Calu3 (cell line): ENCODE measurements around the gene TMEM236. TPM values are rescaled to one million over a fixed set of nuclear protein-coding genes. Genes with fewer than 3 reads are reported as not detected.

Experiments used
- BruUV-seq: library from RNA; stranded (reverse); fragments of 400-500 nt; replicated peaks from 2 replicates; lab custom pipeline; 2021; lab: Mats Ljungman, UMichigan
- CTCF ChIA-PET: fragments of 300-600 bp; sonication (Branson Sonifier 250); formaldehyde crosslinking; loops from one replicate; lab custom pipeline; 2022; ENCODE audit warnings: antibody characterized with exemption; lab: Charles Lee
- DNase-seq: peaks from one replicate; pipeline ENCODE4 v3.0.0; 2022
- H3K27ac Mint-ChIP-seq: one replicate; pipeline ENCODE4 v1.8.0; 2022; ENCODE audit warnings: mixed read lengths; ENCODE audit not compliant: unreplicated experiment
- H3K27me3 Mint-ChIP-seq: one replicate; pipeline ENCODE4 v1.8.0; 2022; ENCODE audit warnings: mixed read lengths; ENCODE audit not compliant: unreplicated experiment
- H3K36me3 Mint-ChIP-seq: one replicate; pipeline ENCODE4 v1.8.0; 2022; ENCODE audit warnings: mild to moderate bottlenecking, moderate library complexity, mixed read lengths; ENCODE audit not compliant: insufficient read depth, unreplicated experiment
- H3K4me1 Mint-ChIP-seq: one replicate; pipeline ENCODE4 v1.8.0; 2022; ENCODE audit warnings: mild to moderate bottlenecking, low read depth, mixed read lengths; ENCODE audit not compliant: unreplicated experiment
- H3K4me3 Mint-ChIP-seq: one replicate; pipeline ENCODE4 v1.8.0; 2022; ENCODE audit warnings: mild to moderate bottlenecking, low read depth, moderate library complexity, mixed read lengths; ENCODE audit not compliant: unreplicated experiment
- H3K9me3 Mint-ChIP-seq: one replicate; pipeline ENCODE4 v1.8.0; 2022; ENCODE audit warnings: low read depth, mixed read lengths; ENCODE audit not compliant: unreplicated experiment
- intact Hi-C: fragments of 100-400 bp; cut with micrococcal nuclease; formaldehyde crosslinking; loops from one replicate; pipeline ENCODE4 v1.10.0; 2022; ENCODE audit not compliant: unreplicated experiment
- total RNA-seq: library from RNA; stranded (reverse); gene quantifications from 2 replicates; pipeline ENCODE4 v1.2.3, GENCODE V29; 2022
- TF ChIP-seq, protein P1 (sequence below): fragments of 200-600 bp; IDR thresholded peaks from one replicate; pipeline ENCODE4 v1.8.0; 2022; ENCODE audit warnings: antibody characterized with exemption; ENCODE audit not compliant: unreplicated experiment

TMEM236 gene
- total RNA-seq, 1 experiment from 2014 or later = 0.38 TPM

DNA sequence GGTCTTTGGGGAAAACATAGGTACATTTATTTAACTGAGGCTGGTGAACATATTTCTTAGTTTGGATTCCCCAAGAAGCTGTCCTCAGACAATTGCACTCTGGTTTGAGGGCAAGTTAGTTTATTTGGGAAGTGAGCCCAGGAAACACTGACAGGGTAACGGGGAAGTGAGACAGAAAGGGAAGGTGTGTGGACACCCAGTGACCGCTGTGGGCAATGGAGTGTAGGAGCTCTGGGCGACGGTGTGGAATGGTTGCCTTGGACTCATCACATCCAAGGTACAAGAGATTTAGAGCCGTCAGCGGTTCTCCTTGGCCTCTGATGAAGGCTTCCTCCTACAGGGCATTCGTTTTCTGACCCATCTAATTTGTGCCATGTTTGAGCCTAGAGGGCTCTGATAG is 64.2 kb downstream of the TMEM236 start:
- BruUV-seq = no TSS peak
- Mint-ChIP-seq H3K4me3 (no peak overlapping the region), H3K27me3 (peaks cover 15% of the 10 kb centered on the region), H3K27ac (no peak overlapping the region), H3K9me3 (no peaks in the 10 kb centered on the region), H3K36me3 (no peaks in the 10 kb centered on the region), H3K4me1 (no peaks in the 10 kb centered on the region)
- TF ChIP-seq, protein P1, sequence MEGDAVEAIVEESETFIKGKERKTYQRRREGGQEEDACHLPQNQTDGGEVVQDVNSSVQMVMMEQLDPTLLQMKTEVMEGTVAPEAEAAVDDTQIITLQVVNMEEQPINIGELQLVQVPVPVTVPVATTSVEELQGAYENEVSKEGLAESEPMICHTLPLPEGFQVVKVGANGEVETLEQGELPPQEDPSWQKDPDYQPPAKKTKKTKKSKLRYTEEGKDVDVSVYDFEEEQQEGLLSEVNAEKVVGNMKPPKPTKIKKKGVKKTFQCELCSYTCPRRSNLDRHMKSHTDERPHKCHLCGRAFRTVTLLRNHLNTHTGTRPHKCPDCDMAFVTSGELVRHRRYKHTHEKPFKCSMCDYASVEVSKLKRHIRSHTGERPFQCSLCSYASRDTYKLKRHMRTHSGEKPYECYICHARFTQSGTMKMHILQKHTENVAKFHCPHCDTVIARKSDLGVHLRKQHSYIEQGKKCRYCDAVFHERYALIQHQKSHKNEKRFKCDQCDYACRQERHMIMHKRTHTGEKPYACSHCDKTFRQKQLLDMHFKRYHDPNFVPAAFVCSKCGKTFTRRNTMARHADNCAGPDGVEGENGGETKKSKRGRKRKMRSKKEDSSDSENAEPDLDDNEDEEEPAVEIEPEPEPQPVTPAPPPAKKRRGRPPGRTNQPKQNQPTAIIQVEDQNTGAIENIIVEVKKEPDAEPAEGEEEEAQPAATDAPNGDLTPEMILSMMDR = no peak
- intact Hi-C loops = no loop called here
- DNase-seq = no peak
- CTCF ChIA-PET = no interaction called here

DNA sequence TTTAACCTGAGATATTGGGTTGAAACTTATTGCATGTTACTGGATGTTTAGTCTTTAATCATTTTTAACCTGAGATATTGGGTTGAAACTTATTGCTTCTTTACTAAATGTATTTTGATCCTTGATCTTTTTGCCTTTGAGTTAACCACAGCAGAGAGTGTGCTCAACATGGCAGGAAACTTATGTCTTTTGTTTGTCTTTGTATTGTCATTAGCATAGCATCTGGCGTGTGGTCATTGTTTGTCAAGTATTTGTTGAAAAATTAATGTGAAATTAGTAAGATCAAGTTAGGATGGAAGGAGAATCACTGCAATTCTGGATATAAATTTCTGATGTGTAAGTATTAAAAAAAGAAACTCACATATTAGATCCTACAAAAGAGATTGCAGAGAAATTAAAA is 65.3 kb downstream of the TMEM236 start:
- TF ChIP-seq, protein P1 = no peak
- no peak overlapping the region for H3K27ac Mint-ChIP-seq
- CTCF ChIA-PET = interaction anchor here (0.6 kb wide), 1 partner anchor 43 kb away, joined by 3 read pairs; no protein-coding TSS in a partner anchor
- no peaks in the 10 kb centered on the region for H3K9me3 Mint-ChIP-seq
- H3K4me1 Mint-ChIP-seq = no peaks in the 10 kb centered on the region
- DNase-seq = no peak
- peaks cover 15% of the 10 kb centered on the region for H3K27me3 Mint-ChIP-seq
- intact Hi-C loops = no loop called here
- no peak overlapping the region for H3K4me3 Mint-ChIP-seq
- no peaks in the 10 kb centered on the region for H3K36me3 Mint-ChIP-seq
- BruUV-seq = no TSS peak

DNA sequence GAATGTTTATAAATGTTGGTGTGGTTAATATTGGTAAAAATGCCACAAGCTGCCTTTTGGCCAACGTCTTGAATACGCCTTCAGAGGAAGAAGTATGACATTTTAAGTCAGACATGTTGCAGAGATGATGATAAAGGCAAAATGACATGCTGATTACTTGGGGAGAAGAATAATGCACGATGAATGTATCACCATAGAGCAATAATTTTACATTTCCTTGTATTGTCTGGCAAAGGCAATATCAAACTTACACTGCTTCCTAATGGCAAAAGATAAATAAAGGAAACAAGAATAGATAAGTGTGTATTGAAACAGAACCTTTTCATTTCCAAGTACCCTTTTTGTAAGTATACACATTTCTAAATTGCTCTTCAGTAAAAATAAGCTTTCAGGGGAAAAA is 65.8 kb downstream of the TMEM236 start:
- DNase-seq = no peak
- H3K4me1 Mint-ChIP-seq = no peaks in the 10 kb centered on the region
- no peaks in the 10 kb centered on the region for H3K9me3 Mint-ChIP-seq
- no peaks in the 10 kb centered on the region for H3K36me3 Mint-ChIP-seq
- TF ChIP-seq, protein P1 = no peak
- no peak overlapping the region for H3K4me3 Mint-ChIP-seq
- intact Hi-C loops = no loop called here
- no TSS peak for BruUV-seq
- CTCF ChIA-PET = interaction anchor here (0.6 kb wide), 1 partner anchor 408 kb away, joined by 3 read pairs; no protein-coding TSS in a partner anchor
- peaks cover 17% of the 10 kb centered on the region for H3K27me3 Mint-ChIP-seq
- H3K27ac Mint-ChIP-seq = no peak overlapping the region

DNA sequence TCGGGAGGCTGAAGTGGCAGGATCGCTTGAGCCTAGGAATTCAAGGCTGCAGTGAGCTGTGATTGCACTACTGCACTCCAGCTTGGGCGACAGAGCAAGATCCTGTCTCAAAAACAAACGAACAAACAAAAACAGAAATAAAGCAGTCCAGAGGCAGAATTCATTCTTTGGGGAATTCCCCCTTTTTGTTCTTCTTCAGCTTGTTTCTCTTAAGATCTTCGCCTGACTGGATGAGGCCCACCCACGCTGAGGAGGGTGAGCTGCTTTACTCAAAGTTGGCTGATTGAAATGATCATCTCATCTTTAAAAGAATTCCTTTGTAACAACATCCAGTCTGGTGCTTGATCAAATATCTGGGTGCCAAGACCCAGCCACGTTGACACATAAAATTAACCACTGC is 67.8 kb downstream of the TMEM236 start:
- DNase-seq = no peak
- no TSS peak for BruUV-seq
- Mint-ChIP-seq H3K27me3 (peaks cover 38% of the 10 kb centered on the region), H3K4me1 (no peaks in the 10 kb centered on the region), H3K27ac (no peak overlapping the region), H3K4me3 (no peak overlapping the region), H3K9me3 (no peaks in the 10 kb centered on the region), H3K36me3 (no peaks in the 10 kb centered on the region)
- intact Hi-C loops = no loop called here
- CTCF ChIA-PET = no interaction called here
- TF ChIP-seq, protein P1 = no peak
